Measurements from ENCODE around the gene TACC2. TPM values are rescaled to one million over a fixed set of nuclear protein-coding genes. Genes with fewer than 3 reads are reported as not detected.
A peak's percentile ranks its signal among the peaks of the same experiment; 100 is the strongest.

The TACC2 gene
- total and polyA plus RNA-seq, 8 donors = 29.0 to 102 (median 52.9) TPM

GRCh38 chr10:122265896-122266295, 276.9 kb downstream of the TACC2 start:
- Histone ChIP-seq H3K9me3 (peaks cover 0 to 17% (median 8%) of the 10 kb centered on the region in 4 donors), H3K4me3 (no peak overlapping the region), H3K4me1 (peaks cover 0 to 13% (median 2%) of the 10 kb centered on the region in 4 donors), H3K27me3 (no peaks in the 10 kb centered on the region), H3K36me3 (peaks cover 0 to 51% (median 25%) of the 10 kb centered on the region in 4 donors), H3K27ac (no peak overlapping the region)
- DNase-seq = peak in 1 of 2 donors; percentile 42
- WGBS, 5 donors = 79 to 84% (median 83%) methylated on average over 6 of the region's 6 CpGs
- TF ChIP-seq POLR2A (IDR thresholded peaks at IDR 0.05) (no peak), EP300 (IDR thresholded peaks at IDR 0.05) (no peak), POLR2AphosphoS5 (IDR thresholded peaks at IDR 0.05) (no peak), CTCF (IDR thresholded peaks at IDR 0.05) (no peak)
- intact Hi-C loops (cut with DNase I; ENCODE audit: low total_unique reads) = no loop called here

- H3K27me3 ChIP-seq = no peaks in the 10 kb centered on the region
- no peak overlapping the region for H3K4me3 ChIP-seq
- peak; percentile 57 to 68 for DNase-seq
- intact Hi-C loops (cut with DNase I; ENCODE audit: low total_unique reads) = no loop called here
- peaks cover 0 to 3% (median 0%) of the 10 kb centered on the region in 4 donors for H3K9me3 ChIP-seq
- no peak overlapping the region for H3K27ac ChIP-seq
- 52 to 63% (median 54%) methylated on average over 12 to 14 of the region's 14 CpGs for WGBS, 5 donors
- peaks cover 0 to 13% (median 2%) of the 10 kb centered on the region in 4 donors for H3K4me1 ChIP-seq
- TF ChIP-seq POLR2AphosphoS5 (IDR thresholded peaks at IDR 0.05) (no peak), EP300 (IDR thresholded peaks at IDR 0.05) (no peak), POLR2A (IDR thresholded peaks at IDR 0.05) (no peak), CTCF (IDR thresholded peaks at IDR 0.05) (peak in 4 of 7 experiments; percentile 39 to 89 (median 86))
- peaks cover 0 to 54% (median 24%) of the 10 kb centered on the region in 4 donors for H3K36me3 ChIP-seq
Measured at GRCh38 chr10:122267849-122268737, 279.1 kb downstream of the TACC2 start.

- WGBS, 5 donors = 69 to 85% (median 80%) methylated on average over 10 of the region's 10 CpGs
- TF ChIP-seq EP300 (IDR thresholded peaks at IDR 0.05) = no peak
- TF ChIP-seq CTCF (IDR thresholded peaks at IDR 0.05) = no peak
- no peak for TF ChIP-seq POLR2AphosphoS5 (IDR thresholded peaks at IDR 0.05)
- no peak for TF ChIP-seq POLR2A (IDR thresholded peaks at IDR 0.05)
- peaks cover 0 to 49% (median 24%) of the 10 kb centered on the region in 4 donors for H3K36me3 ChIP-seq
- intact Hi-C loops (cut with DNase I; ENCODE audit: low total_unique reads) = no loop called here
- H3K4me1 ChIP-seq = peaks cover 0 to 8% (median under 1%) of the 10 kb centered on the region in 4 donors
- no peak overlapping the region for H3K4me3 ChIP-seq
- DNase-seq = no peak
- H3K27ac ChIP-seq = no peak overlapping the region
- H3K9me3 ChIP-seq = no peaks in the 10 kb centered on the region
- no peaks in the 10 kb centered on the region for H3K27me3 ChIP-seq
Measured at GRCh38 chr10:122269059-122269687, 280.2 kb downstream of the TACC2 start.

- Histone ChIP-seq H3K27me3 (no peaks in the 10 kb centered on the region), H3K4me1 (peaks cover 0 to 6% (median 0%) of the 10 kb centered on the region in 4 donors), H3K36me3 (peaks cover 0 to 40% (median 18%) of the 10 kb centered on the region in 4 donors), H3K27ac (no peak within 1 kb of the TSS), H3K4me3 (no peak within 1 kb of the TSS), H3K9me3 (no peaks in the 10 kb centered on the region)
- intact Hi-C loops (cut with DNase I; ENCODE audit: low total_unique reads) = no loop called here
- DNase-seq = no peak
- 58 to 80% (median 64%) methylated on average over 4 to 5 of the region's 5 CpGs for WGBS, 5 donors
- TF ChIP-seq EP300 (IDR thresholded peaks at IDR 0.05) (no peak), CTCF (IDR thresholded peaks at IDR 0.05) (no peak), POLR2A (IDR thresholded peaks at IDR 0.05) (no peak), POLR2AphosphoS5 (IDR thresholded peaks at IDR 0.05) (no peak)
Measured at GRCh38 chr10:122271076-122271475, 282.1 kb downstream of the TACC2 start, which contains the start of gene BTBD16. Gene BTBD16 (plus strand): TSS chr10:122271296. CDS start chr10:122275082, 3,786 bp downstream.
